ENCODE results near the gene SRP9. TPM values are rescaled to one million over a fixed set of nuclear protein-coding genes. Genes with fewer than 3 reads are reported as not detected.
"Not testable (repeated sequence)": the region's sequence is repeated elsewhere in the genome, so short reads cannot be mapped to it uniquely, and the experiment has no call there.

The SRP9 gene
- total RNA-seq, 1 donor from 2014 or later: 156 TPM

DNA sequence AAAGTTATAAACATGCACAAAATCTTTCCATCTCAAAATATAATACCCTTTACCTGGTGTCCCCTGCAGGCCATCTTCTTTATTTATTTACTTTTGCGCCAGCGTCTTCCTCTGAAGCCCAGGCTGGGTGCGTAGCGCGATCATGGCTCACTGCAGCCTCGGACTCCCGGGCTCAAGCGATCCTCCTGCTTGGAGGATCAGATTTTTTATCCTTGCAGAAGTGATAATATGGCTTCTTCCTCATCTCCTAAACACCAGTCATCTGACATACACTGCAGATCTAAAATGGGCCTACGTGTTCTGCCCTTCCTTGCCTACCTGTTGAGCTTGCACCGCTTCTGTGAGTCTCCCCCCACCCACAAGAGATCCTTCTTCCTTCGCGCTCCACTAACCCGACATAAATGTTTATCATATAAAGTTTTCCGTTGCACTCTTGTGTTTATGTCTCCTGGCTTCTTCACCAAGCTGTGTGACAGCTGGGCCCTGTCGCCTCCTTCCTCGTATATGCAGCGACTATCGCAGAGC lies 506 bp upstream of the SRP9 start:
- ATAC-seq: no peak

DNA sequence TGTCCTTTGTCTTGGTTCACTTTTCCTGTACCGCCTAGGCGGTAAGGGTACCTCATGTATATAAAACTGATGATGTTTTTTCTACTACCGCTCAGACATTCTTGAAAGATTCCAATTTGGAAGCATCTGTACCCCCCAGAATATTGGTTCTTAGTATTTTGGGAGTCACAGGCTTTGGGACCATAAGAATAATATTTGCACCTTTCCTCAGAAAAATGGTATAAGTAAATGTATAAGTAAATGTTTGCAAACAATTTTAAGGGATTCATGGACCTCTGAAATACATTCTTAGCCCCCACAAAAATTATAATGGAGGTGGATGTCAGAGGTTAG lies 677 bp downstream of the SRP9 start:
- no peak for ATAC-seq

DNA sequence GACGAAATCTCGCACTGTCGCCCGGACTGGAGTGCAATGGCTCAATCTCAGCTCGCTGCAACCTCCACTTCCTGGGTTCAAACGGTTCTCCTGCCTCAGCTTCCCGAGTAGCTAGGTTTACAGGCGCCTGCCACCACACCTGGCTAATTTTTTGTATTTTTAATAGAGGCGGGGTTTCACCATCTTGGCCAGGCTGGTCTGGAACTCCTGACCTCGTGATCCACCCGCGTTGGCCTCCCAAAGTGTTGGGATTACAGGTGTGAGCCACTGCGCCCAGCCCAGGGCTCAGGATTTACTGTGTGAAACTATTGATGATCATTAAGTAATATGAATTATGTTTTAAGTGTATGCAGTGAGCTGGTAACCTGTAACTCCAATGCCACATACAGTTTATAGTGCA lies 1.5 kb downstream of the SRP9 start:
- ATAC-seq: not testable (repeated sequence)

DNA sequence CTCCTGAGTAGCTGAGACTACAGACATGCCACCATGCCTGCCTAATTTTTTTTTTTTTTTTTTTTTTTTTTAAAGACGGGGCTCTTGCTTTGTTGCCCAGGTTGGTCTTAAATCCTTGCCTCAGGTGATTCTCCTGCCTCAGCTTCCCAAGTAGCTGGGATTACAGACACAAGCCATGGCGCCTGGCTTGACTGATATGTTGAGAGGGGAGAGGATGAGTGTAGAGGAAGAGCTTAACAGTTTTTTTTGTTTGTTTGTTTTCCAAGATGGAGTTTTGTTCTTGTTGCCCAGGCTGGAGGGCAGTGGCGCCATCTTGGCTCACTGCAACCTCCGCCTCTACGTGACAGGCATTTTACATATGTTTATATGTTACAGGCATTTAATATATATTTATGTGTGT lies 2.5 kb downstream of the SRP9 start:
- no peak for ATAC-seq

DNA sequence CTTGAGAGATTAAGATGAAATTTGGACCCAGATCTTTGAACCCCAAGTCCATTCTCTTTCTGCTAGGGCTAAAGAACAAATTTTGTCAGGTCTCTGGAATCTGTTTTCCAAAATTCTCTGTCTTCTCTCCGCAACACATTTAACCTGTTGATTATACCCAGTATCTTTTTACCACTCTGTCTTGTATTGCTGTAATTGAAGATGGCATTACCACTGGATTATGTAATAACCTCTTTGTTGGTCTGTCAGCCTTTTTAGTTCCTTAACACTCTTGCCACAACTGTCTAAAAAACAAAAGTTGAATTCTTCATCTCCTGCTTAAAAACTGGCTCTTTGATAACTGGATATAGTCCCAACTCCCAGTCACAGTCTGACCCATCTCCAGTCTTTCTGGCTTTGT lies 3.0 kb downstream of the SRP9 start:
- no peak for ATAC-seq

DNA sequence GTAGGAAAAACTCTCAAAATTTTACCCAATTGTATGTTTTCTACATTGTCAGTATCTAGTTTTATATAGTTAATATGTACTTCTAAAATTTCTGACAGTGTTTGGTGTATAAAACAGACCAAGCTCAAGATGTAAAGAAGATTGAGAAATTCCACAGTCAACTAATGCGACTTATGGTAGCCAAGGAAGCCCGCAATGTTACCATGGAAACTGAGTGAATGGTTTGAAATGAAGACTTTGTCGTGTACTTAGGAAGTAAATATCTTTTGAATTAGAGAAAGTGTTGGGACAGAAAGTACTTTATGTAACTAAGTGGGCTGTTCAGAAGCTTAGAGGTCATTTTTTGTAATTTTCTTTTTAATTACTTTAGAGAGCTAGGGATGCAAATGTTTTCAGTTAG lies 11.5 kb downstream of the SRP9 start:
- ATAC-seq: not testable (repeated sequence)

DNA sequence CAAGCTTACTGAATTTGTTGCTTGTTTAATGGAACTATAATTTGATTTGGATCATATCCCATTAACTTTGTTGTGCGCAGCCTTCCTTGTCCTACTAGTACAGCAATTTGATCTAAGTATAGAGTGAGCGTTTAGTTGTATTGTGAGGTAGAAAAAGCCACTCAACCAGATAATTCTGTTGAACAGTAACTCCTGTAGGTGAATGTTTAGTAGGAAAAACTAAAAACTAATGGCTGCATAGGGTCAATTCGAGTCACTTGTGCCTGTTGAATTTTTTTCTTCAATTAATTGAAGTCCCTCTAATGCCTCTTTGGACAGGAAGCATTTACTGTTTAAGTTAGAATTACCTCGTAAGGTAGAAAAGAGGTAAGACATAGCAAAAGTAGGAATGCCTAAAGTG lies 17.3 kb downstream of the SRP9 start:
- ATAC-seq: no peak

DNA sequence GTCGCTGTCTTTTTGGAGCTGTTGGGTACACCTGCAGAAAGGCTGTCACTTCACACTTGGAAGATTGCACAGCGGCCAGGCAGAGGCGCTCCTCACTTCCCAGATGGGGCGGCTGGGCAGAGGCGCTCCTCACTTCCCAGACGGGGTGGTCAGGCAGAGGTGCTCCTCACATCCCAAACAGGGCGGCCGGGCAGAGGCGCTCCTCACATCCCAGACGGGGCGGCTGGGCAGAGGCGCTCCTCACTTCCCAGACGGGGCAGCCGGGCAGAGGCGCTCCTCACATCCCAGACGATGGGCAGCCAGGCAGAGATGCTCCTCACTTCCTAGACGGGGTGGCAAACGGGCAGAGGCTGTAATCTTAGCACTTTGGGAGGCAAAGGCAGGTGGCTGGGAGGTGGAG lies 18.5 kb downstream of the SRP9 start:
- not testable (repeated sequence) for ATAC-seq

DNA sequence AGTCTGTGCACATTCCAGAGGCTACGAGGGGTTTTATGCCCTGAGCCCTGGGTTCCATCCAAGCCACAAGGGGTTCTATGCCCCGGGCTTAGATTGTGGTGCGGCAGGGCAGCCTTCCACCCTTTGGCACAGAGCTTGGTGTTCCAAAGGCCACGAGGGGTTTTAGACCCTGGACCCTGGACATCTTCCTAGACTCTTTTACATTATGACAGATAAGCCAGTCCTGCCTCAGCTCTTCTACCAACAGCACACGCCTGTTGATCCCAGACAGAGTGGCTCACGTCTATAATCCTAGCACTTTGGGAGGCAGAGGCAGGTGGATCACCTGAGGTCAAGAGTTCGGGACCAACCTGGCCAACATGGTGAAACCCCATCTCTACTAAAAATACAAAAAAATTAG lies 23.5 kb downstream of the SRP9 start:
- ATAC-seq: not testable (repeated sequence)

DNA sequence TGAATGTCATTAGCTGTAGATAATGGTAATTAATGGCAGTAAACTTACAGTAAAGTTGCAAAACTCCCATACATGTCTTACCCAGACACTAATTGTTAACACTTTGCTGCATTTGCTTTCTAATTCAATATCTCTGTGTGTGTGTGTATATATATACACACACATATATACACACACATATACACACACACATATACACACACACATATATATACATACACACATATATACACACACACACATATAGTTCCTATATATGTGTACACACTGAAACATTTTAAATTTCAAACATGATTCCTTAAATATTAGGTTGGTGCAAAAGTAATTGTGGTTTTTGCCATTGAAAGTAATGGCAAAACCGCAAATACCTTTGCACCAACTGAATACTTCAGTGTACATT lies 28.6 kb downstream of the SRP9 start:
- no peak for ATAC-seq

DNA sequence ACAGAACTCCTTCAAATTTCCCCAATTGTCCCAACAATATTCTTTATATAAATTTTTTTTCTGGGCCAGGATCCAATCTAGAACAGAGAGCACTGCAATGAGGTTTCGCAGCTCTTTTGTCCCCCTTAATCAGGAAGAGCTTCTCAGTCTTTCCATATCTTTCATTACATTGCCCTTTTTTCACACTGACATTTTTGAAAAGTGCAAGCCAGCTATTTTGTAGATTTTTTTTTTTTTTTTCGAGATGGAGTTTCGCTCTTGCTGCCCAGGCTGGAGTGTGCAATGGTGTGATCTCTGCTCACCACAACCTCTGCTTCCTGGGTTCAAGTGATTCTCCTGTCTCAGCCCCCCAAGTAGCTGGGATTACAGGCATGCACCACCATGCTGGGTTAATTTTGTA lies 29.1 kb downstream of the SRP9 start:
- not testable (repeated sequence) for ATAC-seq

DNA sequence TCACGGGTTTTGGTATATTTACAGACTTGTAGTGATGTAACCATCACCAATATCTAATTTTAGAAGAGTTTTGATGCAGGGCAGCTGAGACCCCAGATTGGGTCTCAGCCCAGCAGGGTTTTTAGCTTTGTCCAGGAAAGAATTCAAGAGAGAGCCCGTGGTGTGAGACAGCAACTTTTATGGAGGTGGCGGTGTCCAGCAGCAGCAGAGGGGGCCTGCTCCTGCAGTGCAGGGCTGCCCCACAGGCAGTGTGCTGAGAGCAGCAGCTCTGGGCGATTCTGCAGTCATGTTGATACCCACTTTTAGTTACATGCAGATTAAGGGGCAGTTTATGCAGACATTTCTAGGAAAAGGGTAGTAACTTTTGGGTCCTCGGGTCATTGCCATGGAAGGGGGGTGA lies 30.5 kb downstream of the SRP9 start:
- no peak for ATAC-seq

DNA sequence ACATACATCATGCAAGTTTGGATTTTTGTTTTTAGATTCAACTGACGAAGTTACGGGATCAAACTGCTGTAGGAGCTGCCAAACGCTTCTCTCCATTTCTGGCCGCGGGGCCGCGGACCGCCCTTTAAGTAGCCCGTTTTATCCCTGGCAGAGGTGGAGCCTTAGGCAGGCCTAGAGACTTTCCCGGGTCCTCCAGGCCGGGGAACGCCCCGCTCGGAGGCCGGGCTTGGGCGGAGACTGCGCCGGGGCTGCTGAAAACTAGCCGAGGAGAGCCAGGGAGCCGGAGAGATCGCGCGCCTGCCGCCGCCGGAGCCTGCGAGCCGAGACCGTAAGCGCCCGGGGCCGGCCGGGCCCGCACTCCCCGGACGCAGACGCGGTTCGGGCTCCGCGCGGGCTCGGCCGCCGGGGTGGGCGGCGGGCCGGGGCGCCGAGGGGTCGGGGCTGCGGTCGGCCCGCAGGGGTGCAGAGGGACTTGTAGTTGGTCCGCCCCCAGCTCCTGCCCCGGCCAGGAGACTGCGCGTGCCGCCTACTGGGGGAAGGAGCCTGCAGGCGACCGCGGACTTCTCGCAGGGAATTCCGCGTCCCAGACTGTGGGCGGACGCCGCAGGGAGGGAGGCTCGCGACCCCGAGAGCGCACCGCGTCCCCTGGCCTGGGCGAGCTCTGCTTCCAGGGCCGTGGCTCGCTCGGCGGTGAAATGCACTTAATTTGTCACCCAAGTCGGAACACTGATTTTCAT lies 32.4 kb downstream of the SRP9 start, which contains the start of gene EPHX1:
Gene EPHX1 (plus strand): TSS at position 283 of the 737 bp plus-strand sequence. CDS start 18,606 bp downstream, outside the sequence.
- peak; percentile 81 for ATAC-seq

DNA sequence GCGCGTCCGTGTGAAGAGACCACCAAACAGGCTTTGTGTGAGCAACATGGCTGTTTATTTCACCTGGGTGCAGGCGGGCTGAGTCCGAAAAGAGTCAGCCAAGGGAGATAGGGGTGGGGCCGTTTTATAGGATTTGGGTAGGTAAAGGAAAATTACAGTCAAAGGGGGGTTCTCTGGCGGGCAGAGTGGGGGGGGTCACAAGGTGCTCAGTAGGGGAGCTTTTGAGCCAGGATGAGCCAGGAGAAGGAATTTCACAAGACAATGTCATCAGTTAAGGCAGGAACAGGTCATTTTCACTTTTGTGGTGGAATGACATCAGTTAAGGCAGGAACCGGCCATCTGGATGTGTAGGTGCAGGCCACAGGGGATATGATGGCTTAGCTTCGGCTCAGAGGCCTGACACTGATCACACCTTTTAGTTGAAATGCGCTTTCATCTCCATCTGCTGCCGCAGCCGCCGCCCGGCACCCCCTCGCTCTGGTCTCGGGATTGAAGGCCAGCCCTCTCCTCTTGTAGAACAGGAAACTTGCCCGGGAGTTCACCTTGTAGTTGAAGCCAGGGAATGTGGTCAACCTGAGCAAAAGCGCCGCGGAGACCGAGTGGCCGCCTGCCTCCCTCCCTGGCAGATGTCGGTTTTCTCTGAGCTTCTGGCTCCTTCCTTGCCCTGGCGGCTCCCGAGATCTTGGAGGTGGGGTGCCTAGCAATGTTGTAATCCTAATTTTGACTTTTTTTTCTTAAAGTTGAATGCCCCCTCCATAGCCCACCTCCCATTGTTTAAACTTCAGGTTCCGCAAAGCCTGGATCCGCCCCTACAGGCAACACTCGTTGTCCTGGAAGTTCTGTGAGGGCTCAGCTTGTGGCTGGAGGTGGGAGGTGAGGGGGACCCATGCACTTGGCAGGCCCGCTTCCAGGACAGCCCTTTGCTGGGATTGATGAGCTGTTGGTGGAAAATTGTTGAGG lies 33.2 kb downstream of the SRP9 start:
- ATAC-seq: not testable (repeated sequence)

DNA sequence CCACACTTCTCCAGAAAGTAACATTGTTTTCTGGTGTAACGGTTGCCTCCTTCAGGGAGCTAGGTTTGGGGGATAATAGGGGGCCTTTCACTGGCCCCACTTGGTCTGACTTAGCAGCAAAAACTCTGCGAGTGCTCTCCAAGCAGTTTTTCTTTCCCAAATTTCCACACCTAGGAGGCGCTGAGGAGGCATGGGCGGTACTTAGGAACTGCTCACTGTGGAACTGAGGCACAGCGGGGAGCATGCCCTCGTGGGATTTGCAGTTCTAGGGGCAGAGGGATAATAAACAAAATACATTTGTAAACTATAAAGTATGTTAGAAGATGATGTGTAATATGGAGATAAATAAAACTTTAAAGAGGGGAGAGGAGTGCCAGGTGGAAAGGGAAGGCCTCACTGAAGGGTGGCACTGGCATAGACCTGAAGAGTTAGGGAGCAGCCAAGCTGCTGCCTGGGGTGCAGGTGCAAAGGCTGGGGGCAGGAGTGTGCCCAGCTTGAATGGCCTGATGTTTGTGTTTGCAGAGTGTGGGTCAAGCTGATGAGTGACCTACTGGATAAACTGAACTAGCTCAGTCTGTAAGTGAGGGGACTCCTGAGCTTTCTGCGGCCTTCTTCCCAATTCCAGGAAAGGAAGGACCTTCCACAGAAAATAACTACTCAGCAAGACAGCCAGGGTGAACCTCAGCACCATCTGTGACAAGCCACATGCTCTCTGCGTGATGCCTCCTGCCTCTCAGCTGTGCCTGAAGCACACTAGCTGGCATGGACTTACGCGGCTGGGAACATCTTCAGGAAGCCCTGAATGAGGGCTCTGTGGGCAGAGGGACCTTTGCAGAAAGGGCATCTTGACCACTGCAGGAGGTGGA lies 34.2 kb downstream of the SRP9 start:
- no peak for ATAC-seq

DNA sequence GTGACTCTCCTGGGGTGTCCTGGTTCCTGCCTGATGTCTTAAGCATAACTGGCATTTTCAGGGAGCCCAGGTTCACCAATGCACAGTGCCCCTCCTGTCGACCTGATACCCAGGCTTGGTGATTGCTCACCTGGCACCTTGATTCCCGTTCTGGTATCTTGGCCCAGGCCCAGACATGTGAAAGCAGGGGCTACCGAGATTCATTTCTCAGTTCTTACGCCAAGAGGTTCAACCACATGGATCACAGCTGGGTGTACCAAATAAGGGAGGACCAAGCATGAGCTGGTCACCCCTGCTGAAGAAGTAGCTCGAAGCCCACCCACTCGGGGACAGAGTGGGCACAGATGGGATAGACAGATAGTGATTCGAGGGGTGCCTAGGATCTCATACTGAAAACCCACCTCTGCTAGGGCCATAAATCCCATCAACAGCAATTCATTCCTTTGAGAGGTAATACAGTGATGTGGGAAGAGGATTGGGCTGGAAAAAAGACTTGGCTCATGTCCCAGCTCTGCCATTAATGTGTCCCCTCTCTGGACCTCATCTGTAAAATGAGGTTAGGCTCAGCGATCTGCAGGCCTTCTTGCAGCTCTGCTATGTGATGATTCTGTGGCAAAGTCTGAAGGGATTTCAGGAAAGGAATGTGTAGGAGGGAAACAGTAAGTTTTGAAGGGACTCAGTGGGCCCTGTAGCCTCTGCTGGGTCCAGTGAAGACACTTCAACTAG lies 35.0 kb downstream of the SRP9 start:
- ATAC-seq: no peak

DNA sequence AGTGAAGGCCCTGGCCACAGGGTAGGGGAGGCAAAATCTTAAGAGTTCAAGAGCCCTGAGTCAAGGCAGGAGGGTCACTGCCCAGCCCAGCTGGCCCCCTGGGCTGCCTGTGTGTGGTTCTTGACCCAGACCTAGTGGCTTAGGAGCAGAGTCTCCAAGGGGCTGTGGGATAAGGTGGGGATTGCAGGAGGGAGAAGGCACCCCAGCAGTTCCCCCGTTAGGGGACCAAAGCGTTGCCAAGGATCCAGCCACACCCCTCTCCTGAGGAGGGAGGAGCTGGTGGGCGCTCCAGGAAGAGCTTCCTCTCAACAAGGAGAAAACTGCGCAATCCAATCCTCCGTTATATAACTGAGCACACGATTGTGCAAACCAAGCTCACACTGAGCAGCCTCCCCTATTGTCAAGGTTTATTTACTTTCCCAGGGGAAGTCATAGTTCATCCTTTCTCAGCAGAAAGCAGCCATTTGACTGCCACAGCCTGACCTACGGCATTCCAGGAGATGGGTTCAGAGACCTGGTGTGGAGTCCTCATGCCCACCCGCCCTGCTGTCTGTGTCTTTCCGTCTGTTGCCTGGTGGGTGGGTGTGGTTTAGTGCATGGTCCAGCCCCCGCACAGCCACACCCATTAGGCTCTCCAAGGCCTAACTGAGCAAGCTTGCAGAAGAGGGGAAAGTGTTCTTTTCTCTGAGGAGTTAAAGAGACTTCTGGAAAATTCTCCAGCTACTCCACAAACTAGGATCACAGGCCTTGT lies 35.8 kb downstream of the SRP9 start:
- peak; percentile 69 for ATAC-seq

DNA sequence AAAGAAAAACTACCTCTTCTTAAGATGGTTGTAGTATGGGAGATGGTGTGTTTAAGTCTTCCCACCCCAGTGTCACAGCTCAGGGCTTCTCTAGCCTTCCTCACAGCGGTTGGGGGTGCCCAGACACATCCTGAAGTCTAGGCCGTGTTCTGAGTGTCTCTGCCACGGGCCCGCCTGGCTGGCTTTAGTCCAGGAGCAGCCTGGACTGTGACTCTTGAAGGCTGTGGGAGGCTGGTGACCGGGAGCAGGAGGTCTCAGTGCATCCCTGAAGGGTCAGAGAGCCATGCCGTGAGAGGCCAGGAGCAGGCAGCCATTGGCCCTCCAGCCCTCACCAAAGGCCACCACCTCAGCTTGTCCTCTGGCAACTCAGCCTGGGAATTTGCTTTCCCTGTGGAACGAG lies 36.8 kb downstream of the SRP9 start:
- no peak for ATAC-seq

DNA sequence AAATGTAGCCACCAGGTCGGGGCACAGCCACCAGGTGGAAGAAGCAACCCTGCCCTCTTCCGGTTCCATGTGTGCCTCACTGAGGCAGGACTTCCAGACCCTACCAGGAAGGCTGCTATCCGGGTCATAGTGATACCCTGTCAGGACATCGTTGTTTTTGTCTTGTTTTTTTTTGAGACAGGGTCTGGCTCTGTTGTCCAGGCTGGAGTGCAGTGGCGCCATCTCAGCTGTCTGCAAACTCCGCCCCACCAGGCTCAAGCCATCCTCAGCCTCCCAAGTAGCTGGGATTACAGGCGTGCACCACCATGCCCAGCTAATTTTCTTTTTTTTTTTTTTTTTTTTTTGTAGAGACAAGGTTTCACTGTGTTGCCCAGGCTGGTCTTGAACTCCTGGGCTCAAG lies 37.5 kb downstream of the SRP9 start:
- not testable (repeated sequence) for ATAC-seq

DNA sequence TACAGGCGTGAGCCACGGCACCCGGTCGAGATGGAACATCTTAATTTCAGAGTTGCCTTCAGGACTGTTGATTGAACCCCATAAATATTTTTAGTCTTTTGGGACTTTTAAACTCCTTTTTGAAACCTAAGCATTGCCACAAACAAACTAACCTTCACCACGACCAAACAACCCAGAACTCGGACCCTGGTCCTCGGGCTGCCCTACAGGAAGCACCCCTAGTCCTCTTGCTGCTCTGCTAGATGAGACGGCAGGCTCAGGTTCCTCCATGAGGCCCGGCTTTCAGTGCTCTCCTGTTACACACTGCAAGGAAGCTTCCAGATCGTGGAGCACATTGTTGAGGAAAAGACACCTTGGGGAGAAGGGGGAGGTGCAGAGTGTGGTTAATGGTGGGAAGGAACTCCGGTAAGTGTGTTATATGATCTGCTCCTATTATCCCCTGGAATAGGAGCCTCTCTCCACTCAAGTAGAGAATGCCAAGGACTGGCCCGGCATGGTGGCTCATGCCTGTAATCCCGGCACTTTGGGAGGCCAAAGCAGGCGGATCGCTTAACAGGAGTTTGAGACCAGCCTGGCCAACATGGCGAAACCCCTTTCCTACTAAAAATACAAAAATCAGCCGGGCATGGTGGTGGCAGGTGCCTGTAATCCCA lies 38.0 kb downstream of the SRP9 start:
- no peak for ATAC-seq

All from esophagus mucosa (tissue), 1 donor.